HepG2 (cell line): Measurements from ENCODE around the gene FAM118B. TPM values are rescaled to one million over a fixed set of nuclear protein-coding genes. Genes with fewer than 3 reads are reported as not detected.
A peak's percentile ranks its signal among the peaks of the same experiment; 100 is the strongest.

Source experiments
- ATAD3A ChIP-seq: sonication (generic); formaldehyde crosslinking; IDR thresholded peaks from 2 replicates; pipeline ENCODE4 v1.4.0; 2020; ENCODE audit warnings: missing genetic modification reagents
- DR1 ChIP-seq: sonication (generic); formaldehyde crosslinking; IDR thresholded peaks from 2 replicates; pipeline ENCODE4 v1.8.0; 2021; ENCODE audit warnings: mild to moderate bottlenecking, missing genetic modification reagents, inconsistent platforms
- FOSL2 ChIP-seq: sonication (generic); formaldehyde crosslinking; IDR thresholded peaks from 2 replicates; pipeline ENCODE4 v1.4.0; 2020; ENCODE audit warnings: missing genetic modification reagents
- HOMEZ ChIP-seq: IDR thresholded peaks from 2 replicates; pipeline ENCODE4 v1.6.1; 2016; ENCODE audit warnings: low read depth
- PCBP2 ChIP-seq: fragments of 200-400 bp; formaldehyde crosslinking; optimal IDR thresholded peaks from 2 replicates; pipeline ENCODE3; 2018; ENCODE audit warnings: low read length, low read depth; ENCODE audit not compliant: poor library complexity, severe bottlenecking
- PITX1 ChIP-seq: sonication (generic); formaldehyde crosslinking; IDR thresholded peaks from 2 replicates; pipeline ENCODE4 v1.5.1; 2020; ENCODE audit warnings: mild to moderate bottlenecking, missing genetic modification reagents
- RAD21 ChIP-seq: fragments of 450-650 bp; formaldehyde crosslinking; IDR thresholded peaks from 2 replicates; pipeline ENCODE4 v1.5.0; 2020; ENCODE audit warnings: mild to moderate bottlenecking
- REXO4 ChIP-seq: sonication (generic); formaldehyde crosslinking; IDR thresholded peaks from 2 replicates; pipeline ENCODE4 v1.8.0; 2022; ENCODE audit warnings: missing genetic modification reagents, mild to moderate bottlenecking, borderline replicate concordance
- SOX5 ChIP-seq: IDR thresholded peaks from 2 replicates; pipeline ENCODE4 v1.6.1; 2016; ENCODE audit warnings: borderline replicate concordance
- THYN1 ChIP-seq: sonication (generic); formaldehyde crosslinking; IDR thresholded peaks from 2 replicates; pipeline ENCODE4 v1.8.1; 2023; ENCODE audit warnings: low read depth, mild to moderate bottlenecking, moderate library complexity, missing genetic modification reagents, borderline replicate concordance
- ZFY ChIP-seq: sonication (generic); formaldehyde crosslinking; IDR thresholded peaks from 2 replicates; pipeline ENCODE4 v1.4.0; 2020; ENCODE audit warnings: missing genetic modification reagents
- ZNF570 ChIP-seq: sonication (generic); formaldehyde crosslinking; IDR thresholded peaks from 2 replicates; pipeline ENCODE4 v1.4.0; 2020; ENCODE audit warnings: mild to moderate bottlenecking, missing genetic modification reagents, borderline replicate concordance
- ZNF609 ChIP-seq: sonication (generic); formaldehyde crosslinking; IDR thresholded peaks from 2 replicates; pipeline ENCODE4 v1.4.0; 2020; ENCODE audit warnings: mild to moderate bottlenecking, missing genetic modification reagents, borderline replicate concordance
- ZNF629 ChIP-seq: sonication (generic); formaldehyde crosslinking; conservative IDR thresholded peaks from 2 replicates; pipeline ENCODE4 v1.5.0; 2020; ENCODE audit warnings: missing genetic modification reagents
- ZNF709 ChIP-seq: sonication (generic); formaldehyde crosslinking; IDR thresholded peaks from 2 replicates; pipeline ENCODE4 v1.5.0; 2020; ENCODE audit warnings: mild to moderate bottlenecking, missing genetic modification reagents
- ZNF746 ChIP-seq: sonication (generic); formaldehyde crosslinking; IDR thresholded peaks from 2 replicates; pipeline ENCODE4 v1.8.0; 2022; ENCODE audit warnings: mild to moderate bottlenecking, missing genetic modification reagents
- ZNF83 ChIP-seq: sonication (generic); formaldehyde crosslinking; IDR thresholded peaks from 2 replicates; pipeline ENCODE4 v1.4.0; 2020; ENCODE audit warnings: missing genetic modification reagents, mild to moderate bottlenecking, borderline replicate concordance
- ZSCAN21 ChIP-seq: sonication (generic); formaldehyde crosslinking; IDR thresholded peaks from 2 replicates; pipeline ENCODE4 v1.8.0; 2022; ENCODE audit warnings: mild to moderate bottlenecking, missing genetic modification reagents, moderate library complexity, borderline replicate concordance
- polyA plus RNA-seq, 8 experiments: library from polyadenylated mRNA; depleted of rRNA in 3 of 8; stranded (reverse) in 7 of 8; unstranded in 1 of 8; fragments of >200 nt; fragmentation: Illumina TruSeq in 4 of 8; extraction: Trizol in 4 of 8; gene quantifications; 2 replicates each; pipeline versions ENCODE4 v1.2.1 to v1.2.3, GENCODE V29; 2011 to 2016; ENCODE audit warnings: low read depth in 4 of 8, missing spikeins in 1 of 8, mixed read lengths in 1 of 8; ENCODE audit not compliant: insufficient read depth in 1 of 8
- total RNA-seq, 5 experiments: library from RNA; depleted of rRNA; stranded (reverse); fragments of >200 nt; fragmentation: Illumina TruSeq; extraction: Trizol; gene quantifications; 2 replicates each; pipeline ENCODE4 v1.2.3, GENCODE V29; 2016; ENCODE audit warnings: low read depth in 1 of 5
- TF ChIP-seq, protein P1 (sequence below): sonication (generic); formaldehyde crosslinking; IDR thresholded peaks from 2 replicates; pipeline ENCODE4 v1.5.0; 2020; ENCODE audit warnings: missing genetic modification reagents
- TF ChIP-seq, protein P2 (sequence below): sonication (generic); formaldehyde crosslinking; IDR thresholded peaks from 2 replicates; pipeline ENCODE4 v1.4.0; 2020; ENCODE audit warnings: mild to moderate bottlenecking, low read depth, missing genetic modification reagents
- TF ChIP-seq, protein P3 (sequence below): sonication (generic); formaldehyde crosslinking; IDR thresholded peaks from 2 replicates; pipeline ENCODE4 v1.8.1; 2023; ENCODE audit warnings: mild to moderate bottlenecking, missing genetic modification reagents, borderline replicate concordance

Gene FAM118B
- total and polyA plus RNA-seq, 2 of the 13 experiments (the other 11 are each of a cell fraction or from before 2014, with no cell fraction given), result 10.2 to 25.7 TPM

DNA sequence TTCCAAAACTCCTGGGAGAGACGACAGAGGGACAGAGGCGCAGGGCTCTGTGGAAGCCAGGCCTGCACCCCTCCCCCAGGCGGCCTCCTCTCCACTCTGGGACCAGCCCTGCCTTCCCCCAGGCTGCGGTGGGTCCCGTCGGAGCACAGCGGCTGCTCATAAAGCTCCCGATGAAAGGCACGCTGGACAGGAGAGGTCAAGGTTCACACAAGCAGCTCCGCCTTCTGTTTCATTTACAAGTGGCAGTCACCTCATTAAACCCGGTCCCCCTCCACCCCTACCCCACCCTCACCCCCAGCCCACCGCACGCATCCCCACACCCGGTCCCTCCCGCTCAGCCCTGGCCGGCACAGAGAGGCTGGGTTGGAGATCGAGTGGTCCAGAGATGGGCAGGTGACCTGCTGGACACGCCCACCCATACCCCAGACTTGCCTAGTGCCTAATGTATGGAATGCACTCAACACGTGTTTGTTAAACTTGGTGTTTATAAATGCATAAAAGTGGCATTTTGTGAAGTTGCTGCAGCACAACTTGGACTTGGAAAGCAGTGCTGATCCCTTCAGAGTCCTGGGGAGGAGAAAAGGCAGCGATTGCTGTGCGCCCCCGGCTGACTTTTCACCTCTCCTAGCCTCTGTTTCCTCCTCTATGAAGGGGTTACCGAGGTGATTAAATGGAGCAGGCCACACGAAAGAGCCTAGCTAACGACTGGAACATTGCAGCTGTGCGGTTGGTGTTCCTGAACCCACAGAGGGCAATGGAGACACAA lies 26.1 kb upstream of the FAM118B start (continued):
- TF ChIP-seq HOMEZ (CRISPR knock-in tag) (no peak), ATAD3A (CRISPR knock-in tag) (no peak), ZSCAN21 (CRISPR knock-in tag) (no peak), ZNF746 (CRISPR knock-in tag) (no peak; the same call in 1 of the 2 replicates), ZNF629 (CRISPR knock-in tag) (no peak), ZNF609 (peak; percentile 24; the same call in 1 of the 2 replicates), ZNF709 (CRISPR knock-in tag) (no peak), FOSL2 (CRISPR knock-in tag) (no peak), ZNF570 (CRISPR knock-in tag) (no peak), ZNF83 (CRISPR knock-in tag) (no peak), DR1 (no peak), SOX5 (CRISPR knock-in tag) (no peak), PCBP2 (no peak), RAD21 (CRISPR knock-in tag) (no peak), THYN1 (CRISPR knock-in tag) (no peak), ZFY (peak; percentile 56; the same call in 1 of the 2 replicates), PITX1 (CRISPR knock-in tag) (no peak), REXO4 (CRISPR knock-in tag) (no peak)
- TF ChIP-seq, protein P1, sequence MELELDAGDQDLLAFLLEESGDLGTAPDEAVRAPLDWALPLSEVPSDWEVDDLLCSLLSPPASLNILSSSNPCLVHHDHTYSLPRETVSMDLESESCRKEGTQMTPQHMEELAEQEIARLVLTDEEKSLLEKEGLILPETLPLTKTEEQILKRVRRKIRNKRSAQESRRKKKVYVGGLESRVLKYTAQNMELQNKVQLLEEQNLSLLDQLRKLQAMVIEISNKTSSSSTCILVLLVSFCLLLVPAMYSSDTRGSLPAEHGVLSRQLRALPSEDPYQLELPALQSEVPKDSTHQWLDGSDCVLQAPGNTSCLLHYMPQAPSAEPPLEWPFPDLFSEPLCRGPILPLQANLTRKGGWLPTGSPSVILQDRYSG, result no peak
- TF ChIP-seq, protein P2, sequence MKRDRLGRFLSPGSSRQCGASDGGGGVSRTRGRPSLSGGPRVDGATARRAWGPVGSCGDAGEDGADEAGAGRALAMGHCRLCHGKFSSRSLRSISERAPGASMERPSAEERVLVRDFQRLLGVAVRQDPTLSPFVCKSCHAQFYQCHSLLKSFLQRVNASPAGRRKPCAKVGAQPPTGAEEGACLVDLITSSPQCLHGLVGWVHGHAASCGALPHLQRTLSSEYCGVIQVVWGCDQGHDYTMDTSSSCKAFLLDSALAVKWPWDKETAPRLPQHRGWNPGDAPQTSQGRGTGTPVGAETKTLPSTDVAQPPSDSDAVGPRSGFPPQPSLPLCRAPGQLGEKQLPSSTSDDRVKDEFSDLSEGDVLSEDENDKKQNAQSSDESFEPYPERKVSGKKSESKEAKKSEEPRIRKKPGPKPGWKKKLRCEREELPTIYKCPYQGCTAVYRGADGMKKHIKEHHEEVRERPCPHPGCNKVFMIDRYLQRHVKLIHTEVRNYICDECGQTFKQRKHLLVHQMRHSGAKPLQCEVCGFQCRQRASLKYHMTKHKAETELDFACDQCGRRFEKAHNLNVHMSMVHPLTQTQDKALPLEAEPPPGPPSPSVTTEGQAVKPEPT (CRISPR knock-in tag), result no peak; the same call in 1 of the 2 replicates
- TF ChIP-seq, protein P3, sequence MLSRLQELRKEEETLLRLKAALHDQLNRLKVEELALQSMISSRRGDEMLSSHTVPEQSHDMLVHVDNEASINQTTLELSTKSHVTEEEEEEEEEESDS (CRISPR knock-in tag), result no peak
